Endodermal cell (in vitro differentiated cells): Measurements from ENCODE around the gene DAP. TPM values are rescaled to one million over a fixed set of nuclear protein-coding genes. Genes with fewer than 3 reads are reported as not detected.
A peak's percentile ranks its signal among the peaks of the same experiment; 100 is the strongest.

Source experiments
- DNase-seq: peaks from one replicate; pipeline ENCODE4 v3.0.0-alpha.2; 2017
- H3K27ac ChIP-seq: 2 replicates; pipeline ENCODE4 v1.5.1; 2013; ENCODE audit warnings: mild to moderate bottlenecking, low read depth, low read length, moderate library complexity
- H3K27me3 ChIP-seq: 2 replicates; pipeline ENCODE4 v1.6.1; 2013; ENCODE audit warnings: mild to moderate bottlenecking, low read length, moderate library complexity; ENCODE audit not compliant: insufficient read depth, control insufficient read depth, poor library complexity, severe bottlenecking
- H3K36me3 ChIP-seq: 2 replicates; pipeline ENCODE4 v1.7.0; 2013; ENCODE audit warnings: mild to moderate bottlenecking, low read length, moderate library complexity; ENCODE audit not compliant: control insufficient read depth, insufficient read depth
- H3K4me1 ChIP-seq: one replicate; pipeline ENCODE4 v1.7.0; 2013; ENCODE audit warnings: low read length; ENCODE audit not compliant: control insufficient read depth, insufficient read depth
- H3K4me3 ChIP-seq: 2 replicates; pipeline ENCODE4 v1.5.1; 2013; ENCODE audit warnings: mild to moderate bottlenecking, low read length, moderate library complexity
- H3K9ac ChIP-seq: 2 replicates; pipeline ENCODE4 v1.6.1; 2013; ENCODE audit warnings: mild to moderate bottlenecking, low read length, moderate library complexity; ENCODE audit not compliant: poor library complexity, severe bottlenecking; ENCODE audit errors: extremely low read depth
- H3K9me3 ChIP-seq: 2 replicates; pipeline ENCODE4 v1.6.1; 2013; ENCODE audit warnings: mild to moderate bottlenecking, low read length, moderate library complexity; ENCODE audit not compliant: control insufficient read depth
- H3K27ac Mint-ChIP-seq: 2 replicates; pipeline ENCODE4 v1.8.0; 2020; ENCODE audit warnings: mixed read lengths
- H3K27me3 Mint-ChIP-seq: 2 replicates; pipeline ENCODE4 v1.8.0; 2021; ENCODE audit warnings: mild to moderate bottlenecking, mixed read lengths; ENCODE audit not compliant: insufficient read depth
- H3K36me3 Mint-ChIP-seq: 2 replicates; pipeline ENCODE4 v1.8.0; 2020; ENCODE audit warnings: low read depth, mixed read lengths
- H3K4me1 Mint-ChIP-seq: 2 replicates; pipeline ENCODE4 v1.8.0; 2020; ENCODE audit warnings: mixed read lengths
- H3K4me3 Mint-ChIP-seq: 2 replicates; pipeline ENCODE4 v1.8.0; 2020; ENCODE audit warnings: mild to moderate bottlenecking, moderate library complexity, mixed read lengths
- H3K9me3 Mint-ChIP-seq: 2 replicates; pipeline ENCODE4 v1.8.0; 2020; ENCODE audit warnings: mild to moderate bottlenecking, mixed read lengths
- WGBS, 2 experiments: methylation state at CpG; one replicate each; pipeline versions ENCODE4 v1.1.5 to v1.1.7; 2013; ENCODE audit warnings: missing lambda C conversion rate in 2 of 2, mixed read lengths in 1 of 2; ENCODE audit not compliant: insufficient coverage in 1 of 2, insufficient read length in 1 of 2; 5-methylcytosine and 5-hydroxymethylcytosine counted together
- total RNA-seq, 2 donors: library from RNA; stranded (reverse); fragmentation: NEBNext Ultra II Directional in 1 of 2; extraction: Animal tissue kit (Norgen Biotek cat#: 25700) in 1 of 2; gene quantifications; 2 replicates in 1 of 2; 3 replicates in 1 of 2; pipeline ENCODE4 v1.2.1, GENCODE V29; 2021
- TF ChIP-seq, protein P1 (sequence below): fragments of 200-600 bp; sonication (generic); conservative IDR thresholded peaks from 2 replicates; pipeline ENCODE4 v1.5.0; 2021; ENCODE audit warnings: antibody characterized with exemption, mild to moderate bottlenecking

Gene DAP
- total RNA-seq, 2 donors from 2014 or later: 77.7 to 106 TPM

DNA sequence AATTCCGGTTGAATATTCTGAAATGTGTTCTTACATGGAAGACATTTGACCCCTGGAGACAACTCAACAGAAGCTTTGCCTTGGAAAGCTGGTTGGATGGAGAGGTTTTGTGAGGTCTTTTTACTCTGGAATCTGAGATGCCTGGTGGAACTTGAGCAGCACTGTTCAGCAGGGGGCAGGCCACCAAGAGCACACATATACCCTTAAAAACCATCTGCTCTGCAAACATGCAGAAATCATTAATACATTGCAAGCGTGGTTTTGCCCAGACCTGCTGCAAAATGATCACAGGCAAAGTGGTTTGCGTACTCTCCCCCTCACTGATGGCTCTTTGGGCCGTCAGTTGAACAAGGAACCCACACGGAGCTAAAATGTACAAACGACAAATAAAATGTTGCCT lies 32.8 kb upstream of the DAP start:
- Mint-ChIP-seq H3K4me1 (peaks cover 2% of the 10 kb centered on the region), H3K4me3 (no peak overlapping the region), H3K36me3 (no peaks in the 10 kb centered on the region), H3K27ac (no peak overlapping the region), H3K9me3 (no peaks in the 10 kb centered on the region), H3K27me3 (no peaks in the 10 kb centered on the region)
- Histone ChIP-seq H3K27me3 (peaks cover 3% of the 10 kb centered on the region), H3K36me3 (no peaks in the 10 kb centered on the region), H3K4me3 (no peak overlapping the region), H3K9ac (no peak overlapping the region), H3K27ac (no peak overlapping the region), H3K4me1 (no peaks in the 10 kb centered on the region), H3K9me3 (no peaks in the 10 kb centered on the region)
- TF ChIP-seq, protein P1, sequence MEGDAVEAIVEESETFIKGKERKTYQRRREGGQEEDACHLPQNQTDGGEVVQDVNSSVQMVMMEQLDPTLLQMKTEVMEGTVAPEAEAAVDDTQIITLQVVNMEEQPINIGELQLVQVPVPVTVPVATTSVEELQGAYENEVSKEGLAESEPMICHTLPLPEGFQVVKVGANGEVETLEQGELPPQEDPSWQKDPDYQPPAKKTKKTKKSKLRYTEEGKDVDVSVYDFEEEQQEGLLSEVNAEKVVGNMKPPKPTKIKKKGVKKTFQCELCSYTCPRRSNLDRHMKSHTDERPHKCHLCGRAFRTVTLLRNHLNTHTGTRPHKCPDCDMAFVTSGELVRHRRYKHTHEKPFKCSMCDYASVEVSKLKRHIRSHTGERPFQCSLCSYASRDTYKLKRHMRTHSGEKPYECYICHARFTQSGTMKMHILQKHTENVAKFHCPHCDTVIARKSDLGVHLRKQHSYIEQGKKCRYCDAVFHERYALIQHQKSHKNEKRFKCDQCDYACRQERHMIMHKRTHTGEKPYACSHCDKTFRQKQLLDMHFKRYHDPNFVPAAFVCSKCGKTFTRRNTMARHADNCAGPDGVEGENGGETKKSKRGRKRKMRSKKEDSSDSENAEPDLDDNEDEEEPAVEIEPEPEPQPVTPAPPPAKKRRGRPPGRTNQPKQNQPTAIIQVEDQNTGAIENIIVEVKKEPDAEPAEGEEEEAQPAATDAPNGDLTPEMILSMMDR: peak; percentile 32
- DNase-seq: no peak
- WGBS, 2 experiments: 83 to 87% methylated on average over 5 to 6 of the region's 6 CpGs

DNA sequence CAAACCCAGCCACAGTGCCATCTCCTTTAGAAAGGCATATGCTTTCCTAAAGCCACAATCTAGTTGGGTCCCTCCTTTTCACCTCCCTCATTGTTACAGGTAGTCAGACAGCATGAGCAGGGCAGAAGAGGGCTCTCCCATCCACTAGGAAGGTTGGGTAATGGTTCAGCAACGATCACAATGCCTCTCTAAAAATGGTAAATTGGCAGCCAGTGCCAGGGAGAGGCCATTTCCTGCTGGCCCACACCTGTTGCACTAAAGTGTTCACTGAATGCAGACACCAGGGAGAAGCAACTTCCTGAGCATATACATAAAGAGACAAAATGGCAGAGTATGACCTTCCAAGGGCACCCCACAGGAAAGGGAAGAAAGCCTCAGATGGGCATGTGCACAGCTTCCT lies 31.3 kb upstream of the DAP start:
- Histone ChIP-seq H3K27ac (no peak overlapping the region), H3K27me3 (no peaks in the 10 kb centered on the region), H3K4me3 (no peak overlapping the region), H3K4me1 (no peaks in the 10 kb centered on the region), H3K9me3 (no peaks in the 10 kb centered on the region), H3K9ac (no peak overlapping the region), H3K36me3 (no peaks in the 10 kb centered on the region)
- TF ChIP-seq, protein P1: no peak
- no peak for DNase-seq
- H3K9me3 Mint-ChIP-seq: no peaks in the 10 kb centered on the region
- H3K27me3 Mint-ChIP-seq: no peaks in the 10 kb centered on the region
- 90 to 92% methylated on average over 1 of the region's 1 CpG for WGBS, 2 experiments
- H3K4me1 Mint-ChIP-seq: peaks cover 2% of the 10 kb centered on the region
- H3K36me3 Mint-ChIP-seq: no peaks in the 10 kb centered on the region
- no peak overlapping the region for H3K27ac Mint-ChIP-seq
- no peak overlapping the region for H3K4me3 Mint-ChIP-seq

GRCh38 chr5:10789726-10790125 lies 28.7 kb upstream of the DAP start:
- no peak overlapping the region for H3K27ac Mint-ChIP-seq
- H3K27me3 ChIP-seq: no peaks in the 10 kb centered on the region
- H3K27ac ChIP-seq: no peak overlapping the region
- H3K36me3 Mint-ChIP-seq: no peaks in the 10 kb centered on the region
- peaks cover 2% of the 10 kb centered on the region for H3K4me1 Mint-ChIP-seq
- no peaks in the 10 kb centered on the region for H3K27me3 Mint-ChIP-seq
- H3K4me1 ChIP-seq: no peaks in the 10 kb centered on the region
- H3K9me3 Mint-ChIP-seq: no peaks in the 10 kb centered on the region
- TF ChIP-seq, protein P1: no peak
- no peaks in the 10 kb centered on the region for H3K36me3 ChIP-seq
- H3K9ac ChIP-seq: no peak overlapping the region
- peaks cover 3% of the 10 kb centered on the region for H3K9me3 ChIP-seq
- H3K4me3 ChIP-seq: no peak overlapping the region
- WGBS, 2 experiments: 92 to 100% methylated on average over 1 to 3 of the region's 3 CpGs
- no peak for DNase-seq
- no peak overlapping the region for H3K4me3 Mint-ChIP-seq
